Endodermal cell (in vitro differentiated cells): ENCODE measurements around the gene NAALADL2. TPM values are rescaled to one million over a fixed set of nuclear protein-coding genes. Genes with fewer than 3 reads are reported as not detected.

Experiments
- DNase-seq: peaks from one replicate; pipeline ENCODE4 v3.0.0-alpha.2; 2017
- H3K27ac ChIP-seq: 2 replicates; pipeline ENCODE4 v1.5.1; 2013; ENCODE audit warnings: mild to moderate bottlenecking, low read depth, low read length, moderate library complexity
- H3K27me3 ChIP-seq: 2 replicates; pipeline ENCODE4 v1.6.1; 2013; ENCODE audit warnings: mild to moderate bottlenecking, low read length, moderate library complexity; ENCODE audit not compliant: insufficient read depth, control insufficient read depth, poor library complexity, severe bottlenecking
- H3K36me3 ChIP-seq: 2 replicates; pipeline ENCODE4 v1.7.0; 2013; ENCODE audit warnings: mild to moderate bottlenecking, low read length, moderate library complexity; ENCODE audit not compliant: control insufficient read depth, insufficient read depth
- H3K4me1 ChIP-seq: one replicate; pipeline ENCODE4 v1.7.0; 2013; ENCODE audit warnings: low read length; ENCODE audit not compliant: control insufficient read depth, insufficient read depth
- H3K4me3 ChIP-seq: 2 replicates; pipeline ENCODE4 v1.5.1; 2013; ENCODE audit warnings: mild to moderate bottlenecking, low read length, moderate library complexity
- H3K9ac ChIP-seq: 2 replicates; pipeline ENCODE4 v1.6.1; 2013; ENCODE audit warnings: mild to moderate bottlenecking, low read length, moderate library complexity; ENCODE audit not compliant: poor library complexity, severe bottlenecking; ENCODE audit errors: extremely low read depth
- H3K9me3 ChIP-seq: 2 replicates; pipeline ENCODE4 v1.6.1; 2013; ENCODE audit warnings: mild to moderate bottlenecking, low read length, moderate library complexity; ENCODE audit not compliant: control insufficient read depth
- H3K27ac Mint-ChIP-seq: 2 replicates; pipeline ENCODE4 v1.8.0; 2020; ENCODE audit warnings: mixed read lengths
- H3K27me3 Mint-ChIP-seq: 2 replicates; pipeline ENCODE4 v1.8.0; 2021; ENCODE audit warnings: mild to moderate bottlenecking, mixed read lengths; ENCODE audit not compliant: insufficient read depth
- H3K36me3 Mint-ChIP-seq: 2 replicates; pipeline ENCODE4 v1.8.0; 2020; ENCODE audit warnings: low read depth, mixed read lengths
- H3K4me1 Mint-ChIP-seq: 2 replicates; pipeline ENCODE4 v1.8.0; 2020; ENCODE audit warnings: mixed read lengths
- H3K4me3 Mint-ChIP-seq: 2 replicates; pipeline ENCODE4 v1.8.0; 2020; ENCODE audit warnings: mild to moderate bottlenecking, moderate library complexity, mixed read lengths
- H3K9me3 Mint-ChIP-seq: 2 replicates; pipeline ENCODE4 v1.8.0; 2020; ENCODE audit warnings: mild to moderate bottlenecking, mixed read lengths
- CTCF ChIP-seq: fragments of 200-600 bp; sonication (generic); conservative IDR thresholded peaks from 2 replicates; pipeline ENCODE4 v1.5.0; 2021; ENCODE audit warnings: antibody characterized with exemption, mild to moderate bottlenecking
- WGBS, 2 experiments: methylation state at CpG; one replicate each; pipeline versions ENCODE4 v1.1.5 to v1.1.7; 2013; ENCODE audit warnings: missing lambda C conversion rate in 2 of 2, mixed read lengths in 1 of 2; ENCODE audit not compliant: insufficient coverage in 1 of 2, insufficient read length in 1 of 2; 5-methylcytosine and 5-hydroxymethylcytosine counted together
- total RNA-seq, 2 donors: library from RNA; stranded (reverse); fragmentation: NEBNext Ultra II Directional in 1 of 2; extraction: Animal tissue kit (Norgen Biotek cat#: 25700) in 1 of 2; gene quantifications; 2 replicates in 1 of 2; 3 replicates in 1 of 2; pipeline ENCODE4 v1.2.1, GENCODE V29; 2021

The NAALADL2 gene
- total RNA-seq, 2 donors from 2014 or later, result 1.6 to 1.8 TPM

GRCh38 chr3:175383813-175384212 lies 524.7 kb downstream of the NAALADL2 start:
- WGBS, 2 experiments, result 96 to 100% methylated on average over 1 to 2 of the region's 3 CpGs

GRCh38 chr3:175384569-175384968 lies 525.4 kb downstream of the NAALADL2 start:
- no peaks in the 10 kb centered on the region for H3K9me3 Mint-ChIP-seq
- H3K4me3 Mint-ChIP-seq, result no peak overlapping the region
- no peaks in the 10 kb centered on the region for H3K27me3 ChIP-seq
- no peaks in the 10 kb centered on the region for H3K36me3 Mint-ChIP-seq
- no peak overlapping the region for H3K27ac Mint-ChIP-seq
- DNase-seq, result no peak
- H3K36me3 ChIP-seq, result no peaks in the 10 kb centered on the region
- H3K4me3 ChIP-seq, result no peak overlapping the region
- H3K27ac ChIP-seq, result no peak overlapping the region
- peaks cover 4% of the 10 kb centered on the region for H3K4me1 Mint-ChIP-seq
- no peak overlapping the region for H3K9ac ChIP-seq
- TF ChIP-seq CTCF, result no peak
- H3K27me3 Mint-ChIP-seq, result no peaks in the 10 kb centered on the region
- H3K4me1 ChIP-seq, result peaks cover 2% of the 10 kb centered on the region
- no peaks in the 10 kb centered on the region for H3K9me3 ChIP-seq

More at GRCh38 chr3:175383813-175384212, 524.7 kb downstream of the NAALADL2 start:
- H3K27ac Mint-ChIP-seq, result no peak overlapping the region
- H3K27me3 ChIP-seq, result no peaks in the 10 kb centered on the region
- no peak for TF ChIP-seq CTCF
- H3K4me3 Mint-ChIP-seq, result no peak overlapping the region
- H3K4me1 Mint-ChIP-seq, result no peaks in the 10 kb centered on the region
- H3K9ac ChIP-seq, result no peak overlapping the region
- no peaks in the 10 kb centered on the region for H3K4me1 ChIP-seq
- H3K4me3 ChIP-seq, result no peak overlapping the region
- H3K27me3 Mint-ChIP-seq, result no peaks in the 10 kb centered on the region
- no peaks in the 10 kb centered on the region for H3K36me3 ChIP-seq
- H3K36me3 Mint-ChIP-seq, result no peaks in the 10 kb centered on the region
- no peak overlapping the region for H3K27ac ChIP-seq
- H3K9me3 Mint-ChIP-seq, result no peaks in the 10 kb centered on the region
- DNase-seq, result no peak
- H3K9me3 ChIP-seq, result no peaks in the 10 kb centered on the region

- Histone ChIP-seq H3K4me1 (peaks cover 3% of the 10 kb centered on the region), H3K4me3 (no peak overlapping the region), H3K27me3 (no peaks in the 10 kb centered on the region), H3K9ac (no peak overlapping the region), H3K9me3 (no peaks in the 10 kb centered on the region), H3K36me3 (no peaks in the 10 kb centered on the region), H3K27ac (no peak overlapping the region)
- H3K4me1 Mint-ChIP-seq, result peaks cover 7% of the 10 kb centered on the region
- DNase-seq, result no peak
- H3K36me3 Mint-ChIP-seq, result no peaks in the 10 kb centered on the region
- H3K9me3 Mint-ChIP-seq, result no peaks in the 10 kb centered on the region
- no peak overlapping the region for H3K27ac Mint-ChIP-seq
- H3K27me3 Mint-ChIP-seq, result no peaks in the 10 kb centered on the region
- no peak overlapping the region for H3K4me3 Mint-ChIP-seq
- 89 to 92% methylated on average over 3 of the region's 3 CpGs for WGBS, 2 experiments
- TF ChIP-seq CTCF, result no peak
These were observed 527.5 kb downstream of the NAALADL2 start for GRCh38 chr3:175386630-175387029.
